DMS53 treated with DMSO at 0.1 percent for 48 hours (cell line): ENCODE results near the gene OR7C1.
"Not testable (repeated sequence)": the region's sequence is repeated elsewhere in the genome, so short reads cannot be mapped to it uniquely, and the experiment has no call there.

Experiments used
- DNase-seq: peaks from one replicate; lab custom pipeline; 2025; ENCODE audit not compliant: unreplicated experiment; lab: John Stamatoyannopoulos, UW

Gene OR7C1

DNA sequence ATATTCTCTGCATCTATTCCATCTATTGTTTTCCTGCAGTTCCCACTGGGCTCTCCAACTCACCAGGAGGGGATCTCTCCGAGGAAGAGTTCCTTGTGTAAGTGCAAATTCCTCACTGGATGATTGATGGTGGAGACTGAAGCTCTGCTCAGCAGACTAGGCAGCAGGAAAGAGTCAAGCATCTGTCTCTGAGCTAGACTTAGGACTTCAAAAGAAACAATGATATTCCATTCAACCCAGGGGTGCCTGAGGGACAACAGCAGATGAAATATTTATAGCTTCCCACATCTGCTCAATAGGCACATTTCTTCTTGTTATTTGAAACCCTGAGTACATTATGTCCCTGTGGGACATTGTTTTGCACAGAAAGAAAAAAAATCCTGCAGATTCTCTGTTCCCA lies at the start of gene OR7C1, which contains the start of gene OR7A5:
Gene OR7C1 (minus strand): TSS at position 175 of the 400 bp plus-strand sequence. CDS start 35,049 bp downstream, outside the sequence.
Gene OR7A5 (minus strand): TSS at position 175 of the 400 bp plus-strand sequence. CDS start 6,944 bp downstream, outside the sequence.
- no peak for DNase-seq

DNA sequence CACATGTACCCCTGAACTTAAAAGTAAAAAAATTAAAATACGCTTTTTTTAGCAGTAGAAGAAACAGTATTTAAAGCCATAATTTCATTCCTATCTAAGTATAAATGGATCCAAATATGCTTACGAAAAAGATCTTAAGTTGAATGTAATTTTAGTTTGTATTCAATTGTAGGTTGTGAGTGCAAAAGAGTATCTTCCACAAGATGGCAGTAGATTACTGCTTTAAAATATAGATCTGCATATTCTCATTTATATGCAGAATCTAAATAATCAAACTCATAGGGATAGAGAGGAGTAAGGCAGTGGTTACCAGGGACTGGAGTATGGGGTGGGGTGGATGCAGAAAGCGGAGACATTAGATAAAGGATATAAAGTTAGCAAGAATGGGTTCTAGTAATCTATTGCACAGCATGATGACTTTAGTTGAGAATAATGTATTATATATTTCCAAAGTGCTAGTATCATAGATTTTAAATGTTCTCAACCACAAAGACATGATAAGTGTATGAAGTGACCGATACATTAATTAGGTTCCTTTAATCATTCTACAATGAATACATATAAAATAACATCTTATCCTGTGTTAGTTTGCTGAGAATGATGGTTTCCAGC lies 36.7 kb upstream of the OR7C1 start:
- no peak for DNase-seq

DNA sequence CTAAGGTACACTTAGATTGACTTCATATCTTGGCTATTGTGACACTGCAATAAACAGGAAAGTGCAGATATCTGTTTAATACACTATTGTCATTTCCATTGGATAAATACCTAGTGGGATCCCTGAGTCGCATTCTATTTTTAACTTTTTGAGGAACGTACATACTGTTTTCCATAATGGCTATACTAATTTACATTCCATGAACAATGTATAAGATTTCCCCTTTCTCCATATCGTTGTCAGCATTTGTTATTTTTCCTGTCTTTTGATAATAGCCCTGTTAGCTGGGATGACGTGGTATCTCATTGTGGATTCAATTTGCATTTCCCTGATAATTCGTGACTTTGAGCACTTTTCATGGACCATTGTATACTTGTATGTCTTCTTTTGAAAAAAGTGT lies 33.5 kb upstream of the OR7C1 start:
- DNase-seq: no peak

DNA sequence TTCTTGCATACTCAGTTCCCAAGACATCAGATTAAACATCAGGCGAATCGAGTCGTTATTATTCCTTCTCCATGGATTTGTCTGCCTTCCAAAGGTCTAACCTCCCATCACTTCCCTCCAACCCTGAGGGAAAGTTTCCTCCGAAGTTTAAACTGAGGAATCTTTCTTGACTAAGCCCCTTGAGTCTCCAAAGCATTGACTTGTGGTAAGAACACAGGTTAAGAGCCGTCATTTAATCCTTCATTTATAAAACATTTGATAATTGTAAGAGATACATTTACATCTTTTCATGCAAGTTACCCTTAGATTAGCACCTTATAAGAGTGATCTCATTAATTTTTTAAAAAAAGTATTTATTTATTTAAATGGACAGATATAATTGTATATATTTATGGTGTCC lies 13.8 kb upstream of the OR7C1 start, which contains the start of gene OR7A10:
Gene OR7A10 (minus strand): TSS at position 101 of the 400 bp plus-strand sequence. CDS start 7,045 bp downstream, outside the sequence.
- no peak for DNase-seq

DNA sequence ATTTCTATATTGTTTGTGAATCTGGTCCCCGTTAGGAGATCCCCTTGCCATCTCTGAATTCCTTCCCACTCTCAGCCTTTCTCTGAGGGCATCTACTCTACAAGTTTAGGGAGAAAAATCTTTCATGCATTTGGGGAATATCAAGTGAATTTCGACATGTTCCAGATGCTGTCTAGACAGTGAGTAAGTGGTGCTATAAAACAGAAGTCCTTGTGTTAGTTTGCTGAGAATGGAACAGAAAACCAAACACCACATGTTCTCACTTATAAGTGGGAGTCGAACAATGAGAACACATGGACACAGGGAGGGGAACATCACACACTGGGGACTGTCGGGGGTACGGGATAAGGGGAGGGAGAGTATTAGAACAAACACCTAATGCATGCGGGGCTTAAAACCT lies 8.6 kb upstream of the OR7C1 start:
- no peak for DNase-seq

DNA sequence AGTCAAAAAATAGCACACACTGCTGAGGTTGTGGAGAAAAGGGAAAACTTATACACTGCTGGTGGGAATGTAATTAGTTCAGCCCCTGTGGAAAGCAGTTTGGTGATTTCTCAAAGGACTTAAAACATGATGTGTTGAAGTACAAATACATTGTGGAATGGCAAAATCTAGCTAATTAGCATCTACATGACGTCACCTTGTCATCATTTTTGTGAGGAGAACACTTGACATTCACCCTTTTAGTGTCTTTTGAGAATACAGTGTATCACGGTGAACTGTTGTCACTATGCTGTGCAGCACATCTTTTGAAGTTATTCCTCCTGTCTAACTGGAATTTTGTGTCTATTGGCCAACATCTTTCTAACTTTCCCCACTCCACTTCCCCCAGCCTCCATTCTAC lies 8.2 kb upstream of the OR7C1 start:
- DNase-seq: no peak

DNA sequence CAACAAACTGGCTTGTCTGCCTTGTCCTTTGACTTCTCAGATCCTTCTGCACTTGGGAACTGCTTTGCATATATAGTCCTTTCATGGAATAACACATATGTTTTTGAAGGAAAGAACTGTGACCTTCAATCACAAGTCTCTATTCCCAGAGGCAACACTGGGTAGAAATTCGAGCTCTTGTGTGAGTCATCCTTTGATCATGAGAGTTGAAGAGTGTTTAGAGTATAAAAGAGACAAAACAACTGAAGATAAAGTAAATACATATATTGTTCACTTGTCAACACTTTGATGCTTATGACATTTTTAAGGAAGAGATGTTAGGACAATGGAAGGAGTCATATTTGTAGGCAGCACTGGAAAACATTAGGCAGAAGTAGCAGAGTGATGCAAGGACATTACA lies 5.2 kb upstream of the OR7C1 start:
- DNase-seq: peak; percentile 1

DNA sequence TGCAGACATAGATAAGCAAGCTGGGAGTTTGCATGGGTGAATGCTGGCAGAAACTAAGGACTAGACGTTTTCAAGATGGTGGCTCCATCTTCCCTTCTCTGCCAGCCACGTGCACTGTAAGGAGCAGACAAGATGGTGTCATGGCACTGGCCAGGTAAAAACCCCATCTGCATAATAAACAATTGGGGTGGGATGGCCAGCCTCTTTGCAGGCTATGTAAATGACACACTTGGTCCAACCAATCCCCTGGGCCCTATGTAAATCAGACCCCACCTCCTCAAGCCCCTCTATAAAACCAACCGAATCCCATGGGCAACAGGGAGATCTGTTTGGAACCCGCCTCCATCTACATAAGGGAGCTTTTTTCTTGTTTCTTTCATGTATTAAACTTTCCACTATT lies 2.4 kb upstream of the OR7C1 start:
- DNase-seq: no peak

DNA sequence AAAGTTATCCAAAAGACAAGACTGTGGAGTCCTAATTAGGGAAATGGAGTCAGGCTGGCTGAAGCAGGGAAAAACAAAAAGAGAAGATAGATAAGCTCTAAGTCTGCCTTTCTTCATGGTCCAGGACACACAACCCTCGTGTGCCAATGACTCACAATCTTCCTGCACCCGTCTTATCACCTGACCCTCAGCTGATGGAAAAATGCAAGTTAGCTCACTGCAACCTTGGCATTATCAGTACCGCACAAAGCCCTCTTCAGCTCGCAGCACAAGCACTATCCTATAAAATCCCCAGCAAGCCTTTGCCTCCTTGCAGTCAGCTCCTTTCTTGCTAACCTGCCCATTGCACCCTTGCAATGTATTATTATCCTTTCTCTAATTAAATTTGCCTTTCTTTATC lies 4.3 kb downstream of the OR7C1 start:
- DNase-seq: no peak

DNA sequence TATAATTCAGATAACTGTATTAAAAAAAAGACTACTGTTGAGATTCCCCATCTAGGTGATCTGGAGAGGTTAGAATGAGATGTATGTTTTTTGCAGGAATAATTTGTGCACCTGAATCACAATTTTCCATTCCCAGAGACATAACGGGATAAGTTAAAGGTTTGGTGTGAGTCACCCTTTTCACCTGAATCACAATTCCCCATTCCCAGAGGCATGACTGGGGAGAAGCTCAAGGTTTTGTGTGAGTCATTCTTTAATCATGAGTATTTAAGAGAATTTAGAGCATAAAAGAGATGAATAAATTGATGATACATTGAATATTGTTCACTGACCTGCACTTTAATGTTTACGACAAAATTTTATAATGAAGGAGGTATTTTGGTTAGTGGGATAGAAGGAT lies 9.0 kb downstream of the OR7C1 start:
- no peak for DNase-seq

DNA sequence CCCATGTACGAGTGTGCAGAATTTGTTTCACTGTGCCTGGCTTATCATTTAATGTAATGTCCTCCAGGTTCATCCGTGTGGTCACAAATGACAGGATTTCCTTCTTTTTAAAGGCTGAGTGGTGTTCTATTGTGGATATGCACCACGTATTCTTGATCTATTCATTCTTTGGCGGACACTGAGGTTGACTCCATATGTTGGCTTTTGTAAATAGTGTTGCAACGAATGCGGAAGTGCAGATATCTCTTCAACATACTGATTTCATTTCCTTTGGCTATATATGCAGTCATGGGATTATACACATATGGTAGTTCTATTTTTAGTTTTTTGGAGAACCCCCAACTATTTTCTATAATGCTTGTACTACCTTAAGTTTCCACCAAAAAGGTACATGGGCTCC lies 13.0 kb downstream of the OR7C1 start:
- DNase-seq: no peak

DNA sequence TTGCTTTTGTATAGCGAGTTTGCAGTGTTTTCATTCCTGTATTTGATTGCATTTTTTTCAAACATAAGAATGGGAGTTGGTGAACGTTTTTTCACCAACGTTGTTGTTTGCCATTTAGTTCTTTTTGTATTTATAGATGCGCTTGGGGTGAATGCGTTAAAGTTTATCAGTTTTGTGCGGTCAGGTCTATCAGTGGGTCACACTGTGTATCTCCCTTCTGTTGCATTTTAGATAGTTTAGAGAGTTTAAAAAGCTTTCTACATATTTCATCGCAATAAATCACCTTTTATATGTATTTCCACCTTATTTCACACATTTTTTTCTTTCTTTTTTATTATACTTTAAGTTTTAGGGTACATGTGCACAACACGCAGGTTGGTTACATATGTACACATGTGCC lies 16.4 kb downstream of the OR7C1 start:
- DNase-seq: no peak

DNA sequence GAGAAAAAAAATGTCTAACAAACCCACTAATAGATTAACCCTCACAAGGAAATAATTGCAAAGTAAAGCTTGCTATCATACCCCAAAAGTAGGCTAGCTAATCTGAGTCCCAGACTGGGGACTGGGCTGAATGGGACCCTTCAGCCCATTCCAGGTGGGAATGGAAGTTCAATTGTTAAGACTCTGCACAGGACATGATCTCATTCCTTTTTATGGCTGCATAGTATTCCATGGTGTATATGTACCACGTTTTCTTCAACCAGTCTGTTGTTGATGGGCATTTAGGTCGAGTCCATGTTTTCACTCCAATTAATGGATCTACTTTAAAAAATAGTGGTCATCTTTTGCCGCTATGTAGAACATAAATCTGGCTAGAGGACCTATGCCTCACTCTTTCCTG lies 17.9 kb downstream of the OR7C1 start:
- DNase-seq: no peak

DNA sequence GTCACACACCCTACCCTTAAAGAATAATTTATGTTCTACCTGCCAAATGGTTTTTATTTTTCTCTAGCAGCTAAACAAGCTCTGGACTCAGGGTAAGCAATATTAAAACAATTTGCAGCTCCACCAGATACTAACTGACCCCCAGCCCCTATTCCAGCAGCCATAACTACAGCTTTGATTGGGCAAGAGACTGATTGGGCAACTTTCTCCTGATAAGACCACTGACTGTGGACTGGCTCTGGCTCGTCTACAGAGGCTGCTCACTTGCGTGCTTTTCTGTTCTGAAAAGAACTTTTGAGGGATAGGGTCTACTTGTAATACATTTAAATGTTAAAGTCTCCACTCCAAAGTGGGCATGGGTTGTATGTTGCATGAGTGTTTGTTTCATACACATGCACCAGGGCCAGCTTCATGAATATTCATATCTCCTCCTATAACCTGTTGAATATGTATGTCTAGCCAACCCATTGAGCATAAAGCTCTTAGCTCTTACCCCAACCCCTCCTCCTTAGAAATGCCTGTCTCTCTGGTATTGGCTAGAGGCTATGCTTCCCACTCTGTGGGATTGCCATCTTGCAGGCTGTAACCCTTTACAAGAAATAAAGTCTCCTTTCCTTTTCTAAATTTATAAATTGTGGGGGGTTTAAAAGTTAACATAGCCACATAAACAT lies 19.9 kb downstream of the OR7C1 start:
- DNase-seq: no peak

DNA sequence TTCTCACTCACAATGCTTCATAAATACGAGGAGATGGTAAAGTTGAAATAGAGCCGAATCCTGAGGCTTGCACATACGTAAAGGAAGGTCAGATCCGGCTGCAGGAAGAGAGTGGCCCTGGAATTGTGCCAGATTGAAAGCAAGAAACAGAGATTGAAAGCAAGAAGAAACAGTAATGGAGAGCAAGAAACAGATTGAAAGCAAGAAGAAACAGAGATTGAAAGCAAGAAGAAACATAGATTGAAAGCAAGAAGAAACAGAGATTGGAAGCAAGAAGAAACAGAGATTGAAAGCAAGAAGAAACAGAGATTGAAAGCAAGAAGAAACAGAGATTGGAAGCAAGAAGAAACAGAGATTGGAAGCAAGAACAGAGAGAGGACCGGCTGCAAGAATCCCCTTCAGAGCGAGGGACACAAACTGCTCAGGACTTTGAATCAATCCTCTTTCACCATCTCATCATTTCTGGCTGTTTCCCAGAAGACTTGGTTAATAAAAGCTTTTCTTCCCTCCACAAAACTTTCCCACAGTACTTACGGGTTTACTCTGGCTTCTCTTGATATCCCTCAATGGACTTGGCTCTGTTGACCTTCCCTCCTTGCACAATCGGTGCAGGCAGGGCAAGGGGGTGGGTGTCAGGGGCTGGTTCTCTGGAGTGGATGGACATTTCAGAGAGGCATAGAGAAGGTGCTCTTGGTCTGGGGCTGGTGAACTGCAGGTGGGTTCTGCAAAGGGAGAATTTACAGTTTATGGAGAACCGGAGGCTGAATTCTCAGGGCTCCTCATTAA lies 25.5 kb downstream of the OR7C1 start:
- DNase-seq: no peak

DNA sequence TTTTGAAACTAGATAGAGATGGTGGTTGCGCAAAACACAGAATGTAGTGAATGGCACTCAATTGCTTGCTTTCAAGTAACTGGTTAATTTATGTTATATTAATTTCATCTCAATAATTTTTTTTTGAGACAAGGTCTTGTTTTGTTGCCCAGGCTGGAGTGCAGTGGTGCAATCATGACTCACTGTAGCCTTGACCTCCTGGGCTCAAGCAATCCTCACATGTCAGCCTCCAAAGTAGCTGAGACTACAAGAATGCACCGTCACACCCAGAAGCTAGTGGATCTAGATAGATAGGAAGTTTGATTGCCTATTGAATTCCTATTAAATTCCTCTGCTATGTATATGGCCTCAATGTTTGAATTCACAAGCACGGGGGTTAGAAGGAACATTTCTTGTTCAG lies 30.2 kb downstream of the OR7C1 start:
- no peak for DNase-seq

DNA sequence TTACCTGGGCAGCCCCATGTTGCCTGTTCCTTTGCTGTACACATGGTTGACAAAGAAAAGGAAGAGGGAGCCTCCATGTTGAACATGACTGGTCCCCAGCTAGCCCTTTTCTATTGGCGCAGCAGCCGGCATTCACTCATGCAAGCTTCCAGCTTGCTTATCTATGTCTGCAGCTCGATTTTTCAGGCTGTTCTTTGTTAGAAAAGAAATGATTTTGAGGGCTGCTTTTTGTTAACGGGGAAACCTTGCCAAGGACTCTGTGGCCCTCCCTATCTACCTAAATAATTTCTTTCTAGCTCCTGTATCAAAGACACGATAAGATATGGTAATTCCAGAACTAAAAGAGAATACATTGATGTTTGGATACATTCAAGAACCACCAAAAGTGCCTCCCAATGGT lies 36.2 kb downstream of the OR7C1 start:
- no peak for DNase-seq

DNA sequence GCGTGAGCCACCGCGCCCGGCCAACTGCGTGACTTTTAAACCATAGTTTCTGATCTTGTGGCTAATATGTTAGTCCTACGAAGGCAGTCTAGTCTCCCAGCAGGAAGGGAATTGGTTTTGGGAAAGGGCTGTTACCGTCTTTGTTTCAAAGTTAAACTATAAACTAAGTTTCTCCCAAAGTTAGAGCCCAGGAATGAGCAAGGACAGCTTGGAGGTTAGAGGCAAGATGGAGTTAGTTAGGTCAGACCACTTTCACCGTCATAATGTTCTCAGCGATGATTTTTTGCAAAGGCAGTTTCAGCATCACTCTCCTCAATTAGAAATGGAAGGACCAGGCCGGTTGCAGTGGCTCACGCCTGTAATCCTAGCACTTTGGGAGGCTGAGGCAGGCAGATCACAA lies 39.0 kb downstream of the OR7C1 start:
- DNase-seq: no peak

DNA sequence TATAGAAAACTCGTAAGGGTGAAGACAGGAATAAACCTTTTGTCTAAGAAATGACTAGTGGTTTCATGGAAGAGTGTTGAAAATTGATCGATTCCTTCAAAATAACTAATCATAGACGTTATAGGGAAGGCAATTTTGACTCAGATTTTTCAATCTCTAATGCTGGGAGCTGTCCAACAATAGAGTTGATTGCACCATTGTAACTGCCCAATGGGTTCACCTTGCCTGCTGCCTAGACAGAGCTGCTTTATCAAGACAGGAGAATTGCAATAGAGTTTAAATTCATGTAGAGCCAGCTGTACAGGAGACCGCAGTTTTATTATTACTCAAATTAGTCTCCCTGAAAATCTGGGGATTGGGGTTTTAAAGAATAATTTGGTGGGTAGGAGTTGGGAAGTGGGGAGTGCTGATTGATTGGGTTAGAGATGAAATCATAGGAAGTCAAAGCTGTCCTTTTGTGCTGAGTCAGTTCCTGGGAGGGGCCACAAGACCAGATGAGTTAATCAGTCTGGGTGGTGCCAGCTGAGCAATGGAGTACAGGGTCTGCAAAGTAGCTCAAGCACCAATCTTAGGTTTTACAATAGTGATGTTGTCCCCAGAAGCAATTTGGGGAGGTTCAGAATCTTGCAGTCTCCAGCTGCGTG lies 39.8 kb downstream of the OR7C1 start:
- DNase-seq: no peak

DNA sequence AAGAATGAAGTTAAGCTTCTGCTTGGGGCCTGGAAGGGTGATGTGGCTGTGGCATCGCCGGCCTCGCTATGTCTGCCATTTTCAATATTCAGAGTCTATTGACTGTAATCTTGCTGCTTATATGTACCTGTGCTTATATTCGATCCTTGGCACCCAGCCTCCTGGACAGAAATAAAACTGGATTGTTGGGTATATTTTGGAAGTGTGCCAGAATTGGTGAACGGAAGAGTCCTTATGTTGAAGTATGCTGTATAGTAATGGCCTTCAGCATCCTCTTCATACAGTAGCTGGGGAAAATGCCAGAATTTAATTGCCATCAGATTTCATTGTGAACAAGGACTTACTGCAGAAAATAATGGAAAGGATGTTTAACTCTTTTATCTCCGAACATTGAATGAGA lies 42.7 kb downstream of the OR7C1 start:
- DNase-seq: not testable (repeated sequence)

DNA sequence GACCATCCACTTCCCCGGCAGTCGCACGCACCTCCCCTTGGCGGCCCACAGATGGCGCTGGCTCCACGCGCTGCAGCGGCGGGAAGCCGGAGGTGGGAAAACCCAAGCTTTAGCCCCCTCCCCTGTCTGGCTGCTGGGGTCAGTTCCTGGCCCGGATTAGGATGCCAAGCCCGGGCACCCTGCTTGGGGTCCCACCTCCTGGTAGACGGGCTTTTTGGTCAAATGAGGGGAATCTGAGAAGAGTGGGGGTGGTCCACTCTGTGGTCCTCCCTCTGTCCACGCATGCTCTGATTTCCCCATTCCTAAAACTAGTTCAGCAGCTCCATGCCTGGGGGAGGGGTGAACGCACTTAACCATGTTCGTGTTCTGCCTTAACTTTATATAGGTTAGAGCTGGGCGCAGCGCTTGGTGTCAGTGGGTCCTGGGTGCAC lies 48.5 kb downstream of the OR7C1 start:
- DNase-seq: no peak
